Activated CD4-positive, alpha-beta memory T cell treated with anti-CD3 and anti-CD28 coated beads, Interleukin-2, amount 10 ng/mL, durations not matched to agents 7 days and 5 days (primary cell): ENCODE measurements around the gene DNAJC1. TPM values are rescaled to one million over a fixed set of nuclear protein-coding genes. Genes with fewer than 3 reads are reported as not detected.
"Not testable (repeated sequence)": the region's sequence is repeated elsewhere in the genome, so short reads cannot be mapped to it uniquely, and the experiment has no call there.

Source experiments
- CTCF ChIA-PET: fragments of 350-600 bp; sonication (Branson Sonifier 250); formaldehyde crosslinking; loops from one replicate; lab custom pipeline; 2021; ENCODE audit warnings: antibody characterized with exemption, inconsistent platforms; lab: Charles Lee
- POLR2A ChIA-PET: fragments of 350-600 bp; sonication (Branson Sonifier 250); formaldehyde crosslinking; loops from one replicate; lab custom pipeline; 2021; ENCODE audit warnings: antibody characterized with exemption; lab: Charles Lee
- DNase-seq: peaks from one replicate; pipeline ENCODE4 v3.0.0-alpha.2; 2020
- H3K27ac Mint-ChIP-seq: one replicate; pipeline ENCODE4 v1.8.0; 2021; ENCODE audit warnings: mild to moderate bottlenecking, mixed read lengths
- H3K27me3 Mint-ChIP-seq: one replicate; pipeline ENCODE4 v1.8.0; 2021; ENCODE audit warnings: mixed read lengths
- H3K36me3 Mint-ChIP-seq: one replicate; pipeline ENCODE4 v1.8.0; 2021; ENCODE audit warnings: low read depth, mixed read lengths
- H3K4me1 Mint-ChIP-seq: one replicate; pipeline ENCODE4 v1.8.0; 2021; ENCODE audit warnings: mixed read lengths
- H3K4me3 Mint-ChIP-seq: one replicate; pipeline ENCODE4 v1.8.0; 2021; ENCODE audit warnings: mild to moderate bottlenecking, mixed read lengths
- H3K9me3 Mint-ChIP-seq: one replicate; pipeline ENCODE4 v1.8.0; 2021; ENCODE audit warnings: mixed read lengths
- total RNA-seq, 2 experiments: library from RNA; stranded (reverse); gene quantifications; one replicate each; pipeline ENCODE4 v1.2.3, GENCODE V29; 2021

The DNAJC1 gene
- total RNA-seq, 2 experiments from 2014 or later: 35.7 to 38.9 TPM

- Mint-ChIP-seq H3K36me3 (peaks cover 50% of the 10 kb centered on the region), H3K4me1 (peaks cover 27% of the 10 kb centered on the region), H3K27ac (no peak overlapping the region), H3K4me3 (no peak overlapping the region), H3K27me3 (no peaks in the 10 kb centered on the region), H3K9me3 (no peaks in the 10 kb centered on the region)
- peak; percentile 48 for DNase-seq
- ChIA-PET CTCF (interaction anchor here (0.8 to 3.5 kb wide), 10 partner anchors 11 to 453 kb away, joined by 3 to 12 read pairs (median 4); no protein-coding TSS in a partner anchor), POLR2A (no interaction called here)
Measured at GRCh38 chr10:21732067-21732772, 271.3 kb downstream of the DNAJC1 start.

GRCh38 chr10:21728618-21729017, 274.9 kb downstream of the DNAJC1 start:
- no peak for DNase-seq
- Mint-ChIP-seq H3K27me3 (no peaks in the 10 kb centered on the region), H3K4me1 (peaks cover 21% of the 10 kb centered on the region), H3K36me3 (peaks cover 46% of the 10 kb centered on the region), H3K9me3 (no peaks in the 10 kb centered on the region), H3K27ac (no peak overlapping the region), H3K4me3 (no peak overlapping the region)
- ChIA-PET POLR2A (no interaction called here), CTCF (no interaction called here)

GRCh38 chr10:21727452-21728168, 275.9 kb downstream of the DNAJC1 start:
- no peak overlapping the region for H3K4me3 Mint-ChIP-seq

GRCh38 chr10:21726601-21727225, 276.8 kb downstream of the DNAJC1 start:
- Mint-ChIP-seq H3K4me3 (no peak overlapping the region), H3K36me3 (peaks cover 41% of the 10 kb centered on the region), H3K4me1 (peaks cover 21% of the 10 kb centered on the region), H3K9me3 (no peaks in the 10 kb centered on the region), H3K27me3 (no peaks in the 10 kb centered on the region), H3K27ac (no peak overlapping the region)
- ChIA-PET POLR2A (no interaction called here), CTCF (no interaction called here)
- DNase-seq: no peak

More at GRCh38 chr10:21727452-21728168, 275.9 kb downstream of the DNAJC1 start:
- Mint-ChIP-seq H3K27ac (no peak overlapping the region), H3K4me1 (peaks cover 21% of the 10 kb centered on the region), H3K27me3 (no peaks in the 10 kb centered on the region), H3K9me3 (no peaks in the 10 kb centered on the region), H3K36me3 (peaks cover 46% of the 10 kb centered on the region)
- ChIA-PET POLR2A (no interaction called here), CTCF (interaction anchor here (0.6 kb wide), 1 partner anchor 221 kb away, joined by 3 read pairs; no protein-coding TSS in a partner anchor)
- DNase-seq: no peak

- Mint-ChIP-seq H3K9me3 (no peaks in the 10 kb centered on the region), H3K4me3 (no peak overlapping the region), H3K27me3 (no peaks in the 10 kb centered on the region), H3K27ac (no peak overlapping the region), H3K36me3 (peaks cover 38% of the 10 kb centered on the region), H3K4me1 (peaks cover 21% of the 10 kb centered on the region)
- peak; percentile 35 for DNase-seq
- POLR2A ChIA-PET: interaction anchor here (0.9 kb wide), 1 partner anchor 17 kb away, joined by 4 read pairs; no protein-coding TSS in a partner anchor
- CTCF ChIA-PET: interaction anchor here (0.9 kb wide), 1 partner anchor 11 kb away, joined by 4 read pairs; no protein-coding TSS in a partner anchor
Measured at GRCh38 chr10:21724687-21725367, 278.7 kb downstream of the DNAJC1 start.

GRCh38 chr10:21724020-21724589, 279.4 kb downstream of the DNAJC1 start:
- H3K9me3 Mint-ChIP-seq: no peaks in the 10 kb centered on the region
- DNase-seq: no peak
- H3K36me3 Mint-ChIP-seq: peaks cover 32% of the 10 kb centered on the region
- CTCF ChIA-PET: no interaction called here
- POLR2A ChIA-PET: interaction anchor here (0.9 kb wide), 1 partner anchor 16 kb away, joined by 4 read pairs; no protein-coding TSS in a partner anchor
- no peak overlapping the region for H3K4me3 Mint-ChIP-seq
- no peaks in the 10 kb centered on the region for H3K27me3 Mint-ChIP-seq
- H3K27ac Mint-ChIP-seq: no peak overlapping the region
- H3K4me1 Mint-ChIP-seq: peaks cover 21% of the 10 kb centered on the region

GRCh38 chr10:21722209-21722608, 281.3 kb downstream of the DNAJC1 start:
- Mint-ChIP-seq H3K9me3 (no peaks in the 10 kb centered on the region), H3K4me3 (no peak overlapping the region), H3K4me1 (peaks cover 15% of the 10 kb centered on the region), H3K36me3 (peaks cover 23% of the 10 kb centered on the region), H3K27ac (no peak overlapping the region), H3K27me3 (no peaks in the 10 kb centered on the region)
- ChIA-PET POLR2A (no interaction called here), CTCF (no interaction called here)
- DNase-seq: no peak

GRCh38 chr10:21721000-21721665, 282.4 kb downstream of the DNAJC1 start:
- H3K9me3 Mint-ChIP-seq: no peaks in the 10 kb centered on the region
- no peak overlapping the region for H3K4me3 Mint-ChIP-seq
- peaks cover 11% of the 10 kb centered on the region for H3K4me1 Mint-ChIP-seq
- no peak for DNase-seq
- H3K36me3 Mint-ChIP-seq: peaks cover 18% of the 10 kb centered on the region
- H3K27ac Mint-ChIP-seq: no peak overlapping the region
- POLR2A ChIA-PET: no interaction called here
- CTCF ChIA-PET: interaction anchor here (0.6 to 2.4 kb wide), 3 partner anchors 10 to 184 kb away, joined by 3 to 10 read pairs (median 3); no protein-coding TSS in a partner anchor
- no peaks in the 10 kb centered on the region for H3K27me3 Mint-ChIP-seq

GRCh38 chr10:21720090-21720489, 283.4 kb downstream of the DNAJC1 start:
- ChIA-PET POLR2A (no interaction called here), CTCF (interaction anchor here (2.4 kb wide), 1 partner anchor 13 kb away, joined by 10 read pairs; no protein-coding TSS in a partner anchor)
- H3K36me3 Mint-ChIP-seq: peaks cover 19% of the 10 kb centered on the region
- no peak for DNase-seq
- H3K4me1 Mint-ChIP-seq: peaks cover 10% of the 10 kb centered on the region
- no peaks in the 10 kb centered on the region for H3K9me3 Mint-ChIP-seq
- no peaks in the 10 kb centered on the region for H3K27me3 Mint-ChIP-seq
- H3K4me3 Mint-ChIP-seq: no peak overlapping the region
- no peak overlapping the region for H3K27ac Mint-ChIP-seq

- H3K27me3 Mint-ChIP-seq: no peaks in the 10 kb centered on the region
- H3K4me1 Mint-ChIP-seq: peaks cover 4% of the 10 kb centered on the region
- H3K4me3 Mint-ChIP-seq: no peak overlapping the region
- no peak for DNase-seq
- ChIA-PET POLR2A (no interaction called here), CTCF (interaction anchor here (2.4 kb wide), 1 partner anchor 14 kb away, joined by 10 read pairs; no protein-coding TSS in a partner anchor)
- H3K27ac Mint-ChIP-seq: no peak overlapping the region
- H3K9me3 Mint-ChIP-seq: no peaks in the 10 kb centered on the region
- peaks cover 20% of the 10 kb centered on the region for H3K36me3 Mint-ChIP-seq
Measured at GRCh38 chr10:21719502-21719901, 284.0 kb downstream of the DNAJC1 start.

GRCh38 chr10:21717437-21718054, 286.0 kb downstream of the DNAJC1 start:
- H3K9me3 Mint-ChIP-seq, DNase-seq, H3K4me3 Mint-ChIP-seq, H3K27ac Mint-ChIP-seq, POLR2A ChIA-PET, H3K27me3 Mint-ChIP-seq, CTCF ChIA-PET, H3K4me1 Mint-ChIP-seq: not testable (repeated sequence)
- H3K36me3 Mint-ChIP-seq: peaks cover 24% of the 10 kb centered on the region
